ENCODE measurements around the gene ZNF335. TPM values are rescaled to one million over a fixed set of nuclear protein-coding genes. Genes with fewer than 3 reads are reported as not detected.

The ZNF335 gene
- total RNA-seq, result 11.9 TPM
- 12.4 TPM for polyA plus RNA-seq

- peaks cover 3% of the 10 kb centered on the region for H3K36me3 ChIP-seq (ENCODE audit: insufficient read depth)
- H3K4me3 ChIP-seq (ENCODE audit: low read depth, low read length), result peak within 1 kb of the TSS; percentile 67
- under 1% methylated on average over 72 of the region's 72 CpGs for WGBS
- H3K4me1 ChIP-seq (ENCODE audit: insufficient read depth), result no peaks in the 10 kb centered on the region
- DNase-seq (ENCODE audit: extremely low spot score), result peak; percentile 93
- H3K27ac ChIP-seq (ENCODE audit: low read depth), result peak within 1 kb of the TSS; percentile 99
Measured at GRCh38 chr20:45971675-45972499, at the start of gene ZNF335. Gene ZNF335 (minus strand): TSS chr20:45972203. CDS start chr20:45971410, 793 bp downstream.

DNA sequence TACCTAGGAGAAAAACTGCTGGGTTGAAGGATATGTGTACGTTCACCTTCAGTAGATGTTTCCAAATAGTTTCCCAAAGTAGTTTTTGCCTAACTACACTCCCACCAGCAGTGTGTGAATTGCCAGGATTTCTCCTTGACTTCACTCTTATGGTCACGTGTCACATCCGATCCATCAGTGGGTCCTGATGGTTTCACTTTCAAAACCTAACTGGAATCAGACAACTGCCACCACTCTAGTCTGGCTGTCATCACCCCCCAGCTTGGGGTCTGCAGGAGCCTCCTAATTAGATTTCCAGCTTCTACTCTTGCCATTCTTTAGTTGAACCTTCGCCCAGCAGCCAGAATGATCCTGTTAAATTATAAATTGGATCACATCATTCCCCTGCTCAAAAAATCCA is 48.6 kb upstream of the ZNF335 start:
- DNase-seq (ENCODE audit: extremely low spot score), result no peak
- Histone ChIP-seq H3K36me3 (ENCODE audit: insufficient read depth) (no peaks in the 10 kb centered on the region), H3K4me1 (ENCODE audit: insufficient read depth) (no peaks in the 10 kb centered on the region), H3K4me3 (ENCODE audit: low read depth, low read length) (no peak overlapping the region), H3K27ac (ENCODE audit: low read depth) (no peak overlapping the region)
- 85% methylated on average over 4 of the region's 4 CpGs for WGBS

GRCh38 chr20:46018611-46019010 is 46.6 kb upstream of the ZNF335 start:
- no peaks in the 10 kb centered on the region for H3K36me3 ChIP-seq (ENCODE audit: insufficient read depth)
- 56% methylated on average over 6 of the region's 6 CpGs for WGBS
- DNase-seq (ENCODE audit: extremely low spot score), result no peak
- no peak overlapping the region for H3K4me3 ChIP-seq (ENCODE audit: low read depth, low read length)
- no peak overlapping the region for H3K27ac ChIP-seq (ENCODE audit: low read depth)
- H3K4me1 ChIP-seq (ENCODE audit: insufficient read depth), result no peaks in the 10 kb centered on the region

GRCh38 chr20:46018112-46018511 is 46.1 kb upstream of the ZNF335 start:
- no peaks in the 10 kb centered on the region for H3K36me3 ChIP-seq (ENCODE audit: insufficient read depth)
- WGBS, result 34% methylated on average over 4 of the region's 4 CpGs
- H3K27ac ChIP-seq (ENCODE audit: low read depth), result no peak overlapping the region
- H3K4me3 ChIP-seq (ENCODE audit: low read depth, low read length), result no peak overlapping the region
- no peak for DNase-seq (ENCODE audit: extremely low spot score)
- H3K4me1 ChIP-seq (ENCODE audit: insufficient read depth), result no peaks in the 10 kb centered on the region

DNA sequence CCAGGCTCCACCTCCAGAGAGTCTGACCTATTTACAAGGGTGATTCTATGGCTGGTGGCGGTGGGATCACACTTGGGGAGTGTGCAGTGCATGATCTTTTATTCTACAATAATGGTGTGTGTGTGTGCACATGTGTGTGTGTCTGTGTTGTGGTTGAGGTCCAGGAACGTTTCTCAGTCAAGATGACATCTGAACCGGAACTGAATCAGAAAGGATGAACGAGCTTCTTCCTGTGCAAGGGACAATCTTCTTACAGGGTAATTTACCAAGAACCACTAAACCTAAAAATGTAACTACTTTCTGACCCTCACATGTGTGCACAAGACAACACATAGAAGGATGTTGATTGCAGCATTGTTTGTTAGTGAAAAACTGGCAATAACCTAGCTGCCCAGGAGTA is 45.3 kb upstream of the ZNF335 start:
- Histone ChIP-seq H3K4me1 (ENCODE audit: insufficient read depth) (no peaks in the 10 kb centered on the region), H3K4me3 (ENCODE audit: low read depth, low read length) (no peak overlapping the region), H3K36me3 (ENCODE audit: insufficient read depth) (no peaks in the 10 kb centered on the region), H3K27ac (ENCODE audit: low read depth) (no peak overlapping the region)
- WGBS, result 73% methylated on average over 4 of the region's 4 CpGs
- DNase-seq (ENCODE audit: extremely low spot score), result no peak

DNA sequence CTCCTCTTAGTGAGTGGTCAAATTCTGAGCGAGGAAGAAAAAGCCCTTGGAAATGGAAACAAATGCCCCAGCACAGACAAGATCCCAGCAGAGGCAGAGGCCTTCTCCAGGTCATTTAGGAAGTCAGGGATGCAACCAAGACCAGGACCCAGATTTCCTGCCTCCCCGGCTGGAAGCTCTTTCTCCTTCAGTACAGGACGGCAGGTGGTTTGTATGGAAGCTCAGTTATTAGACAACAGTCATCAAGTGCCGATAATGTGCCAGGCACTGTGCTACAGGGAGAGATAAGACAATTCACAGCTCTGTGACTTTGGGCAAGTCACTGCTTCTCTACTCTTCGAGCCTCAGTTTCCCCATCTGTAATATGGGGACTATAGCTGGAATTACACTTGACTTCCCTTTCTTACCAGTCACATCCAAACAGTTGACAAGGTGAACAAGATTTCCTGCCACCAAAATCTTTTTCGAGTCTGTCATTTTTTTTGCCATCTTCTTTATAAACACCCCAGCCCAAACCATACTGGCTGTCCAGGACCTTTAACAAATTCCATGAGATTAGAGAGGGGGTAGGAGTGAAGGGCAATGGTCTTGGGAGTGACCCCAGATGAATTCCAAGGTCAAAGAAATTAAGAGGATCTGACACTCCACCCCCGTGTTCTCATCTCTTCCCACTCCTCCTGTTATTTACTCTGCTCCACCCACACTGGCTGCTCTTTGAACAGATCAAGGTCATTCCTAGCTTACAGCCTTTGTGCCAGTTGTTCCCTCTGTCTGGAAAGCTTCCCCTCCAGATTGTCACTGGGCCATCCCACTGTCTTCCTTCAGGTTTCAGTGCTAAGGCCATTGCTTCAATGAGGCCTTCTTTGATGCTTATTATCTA is 42.8 kb upstream of the ZNF335 start:
- Histone ChIP-seq H3K4me3 (ENCODE audit: low read depth, low read length) (no peak overlapping the region), H3K4me1 (ENCODE audit: insufficient read depth) (no peaks in the 10 kb centered on the region), H3K36me3 (ENCODE audit: insufficient read depth) (no peaks in the 10 kb centered on the region), H3K27ac (ENCODE audit: low read depth) (no peak overlapping the region)
- WGBS, result 66% methylated on average over 7 of the region's 7 CpGs
- DNase-seq (ENCODE audit: extremely low spot score), result no peak

- Histone ChIP-seq H3K4me1 (ENCODE audit: insufficient read depth) (no peaks in the 10 kb centered on the region), H3K4me3 (ENCODE audit: low read depth, low read length) (no peak overlapping the region), H3K36me3 (ENCODE audit: insufficient read depth) (no peaks in the 10 kb centered on the region), H3K27ac (ENCODE audit: low read depth) (no peak overlapping the region)
- WGBS, result under 1% methylated on average over 67 of the region's 67 CpGs
- DNase-seq (ENCODE audit: extremely low spot score), result no peak
Measured at GRCh38 chr20:46013829-46014516, 42.0 kb upstream of the ZNF335 start.

- no peak overlapping the region for H3K27ac ChIP-seq (ENCODE audit: low read depth)
- H3K4me1 ChIP-seq (ENCODE audit: insufficient read depth), result no peaks in the 10 kb centered on the region
- H3K4me3 ChIP-seq (ENCODE audit: low read depth, low read length), result no peak overlapping the region
- WGBS, result 13% methylated on average over 29 of the region's 29 CpGs
- DNase-seq (ENCODE audit: extremely low spot score), result no peak
- no peaks in the 10 kb centered on the region for H3K36me3 ChIP-seq (ENCODE audit: insufficient read depth)
Measured at GRCh38 chr20:46013322-46013828, 41.4 kb upstream of the ZNF335 start.

DNA sequence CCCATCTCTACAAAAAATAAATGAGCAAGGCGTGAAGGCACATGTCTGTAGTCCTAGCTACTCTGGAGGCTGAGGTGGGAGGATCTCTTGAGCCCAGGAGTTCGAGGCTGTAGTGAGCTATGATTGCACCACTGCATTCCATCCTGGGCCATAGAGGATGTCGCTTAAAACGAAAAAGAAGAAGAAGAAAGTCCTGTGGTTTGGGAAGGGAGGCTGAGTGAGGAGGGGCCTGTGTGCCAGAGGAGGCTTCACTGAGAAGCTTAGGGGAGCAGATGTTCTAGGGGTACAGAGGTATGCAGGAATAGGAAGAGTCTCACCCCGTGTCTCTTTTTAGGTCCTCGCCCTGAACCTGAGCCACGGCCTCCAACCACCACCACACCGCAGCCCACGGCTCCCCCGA is 40.9 kb upstream of the ZNF335 start:
- H3K4me1 ChIP-seq (ENCODE audit: insufficient read depth), result no peaks in the 10 kb centered on the region
- DNase-seq (ENCODE audit: extremely low spot score), result no peak
- H3K36me3 ChIP-seq (ENCODE audit: insufficient read depth), result no peaks in the 10 kb centered on the region
- no peak overlapping the region for H3K4me3 ChIP-seq (ENCODE audit: low read depth, low read length)
- WGBS, result 57% methylated on average over 10 of the region's 10 CpGs
- H3K27ac ChIP-seq (ENCODE audit: low read depth), result no peak overlapping the region

GRCh38 chr20:46011631-46012482 is 39.9 kb upstream of the ZNF335 start:
- H3K4me1 ChIP-seq (ENCODE audit: insufficient read depth), result no peaks in the 10 kb centered on the region
- H3K36me3 ChIP-seq (ENCODE audit: insufficient read depth), result no peaks in the 10 kb centered on the region
- H3K4me3 ChIP-seq (ENCODE audit: low read depth, low read length), result no peak overlapping the region
- no peak overlapping the region for H3K27ac ChIP-seq (ENCODE audit: low read depth)
- DNase-seq (ENCODE audit: extremely low spot score), result no peak
- whole genome bisulfite sequencing, result 12% methylated on average over 57 of the region's 57 CpGs

DNA sequence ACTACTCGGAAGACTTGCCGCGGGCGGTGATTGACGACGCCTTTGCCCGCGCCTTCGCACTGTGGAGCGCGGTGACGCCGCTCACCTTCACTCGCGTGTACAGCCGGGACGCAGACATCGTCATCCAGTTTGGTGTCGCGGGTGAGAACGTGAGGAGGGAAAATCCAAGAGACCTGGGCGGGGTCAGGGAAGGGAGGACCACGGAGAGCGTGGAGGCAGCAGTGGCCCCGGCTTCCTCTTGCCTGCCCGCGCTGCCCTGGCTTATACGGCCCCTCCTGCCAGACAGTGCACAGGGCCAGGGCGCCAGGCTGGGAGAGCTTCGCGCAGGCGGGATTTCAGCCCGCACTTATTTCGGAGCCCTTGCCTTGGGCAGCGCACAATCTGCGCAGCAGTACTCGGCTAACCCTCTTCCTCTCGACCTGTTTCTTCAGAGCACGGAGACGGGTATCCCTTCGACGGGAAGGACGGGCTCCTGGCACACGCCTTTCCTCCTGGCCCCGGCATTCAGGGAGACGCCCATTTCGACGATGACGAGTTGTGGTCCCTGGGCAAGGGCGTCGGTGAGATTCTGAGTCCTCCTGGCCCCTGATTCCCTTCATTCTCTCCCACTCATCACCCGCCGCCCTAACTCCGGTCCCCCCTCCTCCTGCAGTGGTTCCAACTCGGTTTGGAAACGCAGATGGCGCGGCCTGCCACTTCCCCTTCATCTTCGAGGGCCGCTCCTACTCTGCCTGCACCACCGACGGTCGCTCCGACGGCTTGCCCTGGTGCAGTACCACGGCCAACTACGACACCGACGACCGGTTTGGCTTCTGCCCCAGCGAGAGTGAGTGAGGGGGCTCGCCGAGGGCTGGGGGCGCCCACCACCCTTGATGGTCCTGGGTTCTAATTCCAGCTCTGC is 38.7 kb upstream of the ZNF335 start:
- no peak for DNase-seq (ENCODE audit: extremely low spot score)
- Histone ChIP-seq H3K4me3 (ENCODE audit: low read depth, low read length) (no peak overlapping the region), H3K4me1 (ENCODE audit: insufficient read depth) (no peaks in the 10 kb centered on the region), H3K27ac (ENCODE audit: low read depth) (no peak overlapping the region), H3K36me3 (ENCODE audit: insufficient read depth) (no peaks in the 10 kb centered on the region)
- WGBS, result 9% methylated on average over 74 of the region's 74 CpGs

DNA sequence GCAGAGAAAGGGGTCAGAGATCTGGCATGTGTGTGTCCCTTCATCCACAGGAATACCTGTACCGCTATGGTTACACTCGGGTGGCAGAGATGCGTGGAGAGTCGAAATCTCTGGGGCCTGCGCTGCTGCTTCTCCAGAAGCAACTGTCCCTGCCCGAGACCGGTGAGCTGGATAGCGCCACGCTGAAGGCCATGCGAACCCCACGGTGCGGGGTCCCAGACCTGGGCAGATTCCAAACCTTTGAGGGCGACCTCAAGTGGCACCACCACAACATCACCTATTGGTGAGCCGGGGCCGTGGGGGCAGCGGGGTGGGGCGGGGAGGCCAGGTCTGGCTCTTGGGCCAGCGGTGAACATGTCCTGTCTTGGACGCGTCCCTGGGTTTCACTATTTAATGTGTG is 37.8 kb upstream of the ZNF335 start:
- 34% methylated on average over 20 of the region's 20 CpGs for WGBS
- no peak for DNase-seq (ENCODE audit: extremely low spot score)
- H3K27ac ChIP-seq (ENCODE audit: low read depth), result no peak overlapping the region
- H3K36me3 ChIP-seq (ENCODE audit: insufficient read depth), result no peaks in the 10 kb centered on the region
- no peaks in the 10 kb centered on the region for H3K4me1 ChIP-seq (ENCODE audit: insufficient read depth)
- no peak overlapping the region for H3K4me3 ChIP-seq (ENCODE audit: low read depth, low read length)
